ENCODE results near the gene VPS13A.

GRCh38 chr9:77447646-77448045, 270.3 kb downstream of the VPS13A start:
- TF ChIP-seq CTCF (IDR thresholded peaks at IDR 0.05; ENCODE audit: low read depth, low read length, missing input control) (no peak), REST (IDR thresholded peaks at IDR 0.05) (no peak), YY1 (IDR thresholded peaks at IDR 0.05) (no peak), GABPA (IDR thresholded peaks at IDR 0.05 in 1 of 2, conservative IDR thresholded peaks at IDR 0.05 in 1 of 2) (no peak), HNF4G (IDR thresholded peaks at IDR 0.05) (no peak), HNF4A (conservative IDR thresholded peaks at IDR 0.05) (no peak), RXRA (IDR thresholded peaks at IDR 0.05) (no peak), ATF3 (IDR thresholded peaks at IDR 0.05) (no peak)

Data from liver (tissue), 3 donors.